ENCODE results near the gene DNAI4. TPM values are rescaled to one million over a fixed set of nuclear protein-coding genes. Genes with fewer than 3 reads are reported as not detected.
"Not testable (repeated sequence)": the region's sequence is repeated elsewhere in the genome, so short reads cannot be mapped to it uniquely, and the experiment has no call there.

DNAI4 gene, protein sequence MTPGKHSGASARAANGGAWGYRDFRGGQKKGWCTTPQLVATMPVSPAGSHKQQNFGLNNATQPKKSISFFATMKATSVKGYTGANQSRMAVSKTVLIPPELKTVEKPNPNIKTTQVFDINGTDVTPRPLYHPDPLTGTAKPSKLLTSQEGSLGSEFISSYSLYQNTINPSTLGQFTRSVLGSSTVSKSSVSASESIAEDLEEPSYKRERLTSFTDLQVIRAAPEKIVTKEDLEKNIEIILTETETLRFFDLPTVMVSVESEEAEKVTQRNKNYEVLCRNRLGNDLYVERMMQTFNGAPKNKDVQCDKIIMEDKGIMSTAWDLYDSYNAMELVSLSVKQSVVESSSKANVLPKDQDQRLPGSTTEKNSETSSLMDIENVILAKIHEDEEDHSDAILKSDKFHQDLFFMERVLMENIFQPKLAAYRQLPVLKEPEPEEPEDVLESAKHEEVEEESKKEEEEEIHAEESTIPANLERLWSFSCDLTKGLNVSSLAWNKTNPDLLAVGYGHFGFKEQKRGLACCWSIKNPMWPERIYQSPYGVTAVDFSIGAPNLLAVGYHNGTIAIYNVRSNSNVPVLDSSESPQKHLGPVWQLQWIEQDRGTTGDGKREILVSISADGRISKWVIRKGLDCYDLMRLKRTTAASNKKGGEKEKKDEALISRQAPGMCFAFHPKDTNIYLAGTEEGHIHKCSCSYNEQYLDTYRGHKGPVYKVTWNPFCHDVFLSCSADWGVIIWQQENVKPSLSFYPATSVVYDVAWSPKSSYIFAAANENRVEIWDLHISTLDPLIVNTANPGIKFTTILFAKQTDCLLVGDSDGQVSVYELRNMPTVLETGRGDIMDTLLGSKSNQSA
- polyA plus RNA-seq = 1 to 10 TPM in 1 of 3 donors, under 1 TPM in 2; 0.83 to 1.1 (median 0.90) TPM

GRCh38 chr1:66924756-66925557, at the start of gene DNAI4, which contains the start of gene MIER1:
Gene DNAI4, minus strand, starts transcription at chr1:66924856. Its CDS starts 25 bp downstream, at chr1:66924831.
Gene MIER1, plus strand, starts transcription at chr1:66924990. Its CDS starts 39 bp downstream, at chr1:66925029.
- 0% methylated on average over 58 to 64 of the region's 64 CpGs for WGBS, 3 donors
- peak within 1 kb of the TSS; percentile 89 for H3K27ac ChIP-seq (ENCODE audit: low read depth, low read length)

DNA sequence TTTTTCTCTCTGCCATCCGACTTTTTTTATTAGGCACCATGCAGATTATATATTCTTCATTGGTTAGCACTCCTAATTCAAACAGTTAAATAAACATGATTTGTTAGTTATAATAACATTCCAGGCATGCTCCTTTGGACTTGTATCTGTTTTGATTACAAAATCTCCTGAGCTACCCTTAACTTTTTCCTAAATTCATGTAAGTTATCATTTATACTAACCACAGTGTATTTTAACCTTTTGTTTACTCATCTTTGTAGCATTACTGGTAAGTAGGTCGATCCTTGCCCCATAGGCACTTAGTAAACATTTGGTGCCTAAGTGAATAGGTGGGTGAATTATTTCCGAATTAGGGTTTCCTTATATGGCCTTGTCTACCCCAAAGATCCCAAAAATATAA, 43.9 kb upstream of the DNAI4 start:
- no peak overlapping the region for H3K27ac ChIP-seq (ENCODE audit: low read depth, low read length)
- 88 to 95% (median 93%) methylated on average over 3 of the region's 3 CpGs for WGBS, 3 donors

- not testable (repeated sequence) for H3K27ac ChIP-seq (ENCODE audit: low read depth, low read length)
- WGBS, 3 donors = 90 to 96% (median 91%) methylated on average over 6 to 7 of the region's 7 CpGs
Measured at GRCh38 chr1:66966188-66966873, 41.7 kb upstream of the DNAI4 start.

GRCh38 chr1:66957938-66958337, 33.3 kb upstream of the DNAI4 start:
- no peak overlapping the region for H3K27ac ChIP-seq (ENCODE audit: low read depth, low read length)
- WGBS, 3 donors = 90 to 97% (median 95%) methylated on average over 3 of the region's 3 CpGs

- 88 to 93% (median 91%) methylated on average over 4 of the region's 4 CpGs for WGBS, 3 donors
- no peak overlapping the region for H3K27ac ChIP-seq (ENCODE audit: low read depth, low read length)
Measured at GRCh38 chr1:66954208-66954607, 29.6 kb upstream of the DNAI4 start.

DNA sequence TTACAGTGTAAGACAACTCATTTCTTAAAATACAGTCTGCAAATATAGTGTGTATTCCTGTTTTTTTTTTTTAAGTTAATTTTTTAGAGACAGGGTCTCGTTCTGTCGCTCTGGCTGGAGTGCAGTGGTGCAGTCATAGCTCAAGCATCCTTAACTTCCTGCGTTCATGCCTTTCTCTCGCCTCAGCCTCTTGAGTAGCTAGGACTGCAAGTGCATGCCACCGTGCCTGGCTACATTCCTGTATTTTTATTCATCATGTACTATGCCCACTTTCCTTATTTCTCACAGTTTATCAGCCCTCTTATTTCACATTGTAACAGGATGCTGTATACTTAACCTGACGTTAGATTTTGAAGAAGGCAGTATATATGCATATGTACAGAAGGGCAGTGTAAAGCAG, 26.9 kb upstream of the DNAI4 start:
- 94 to 95% (median 94%) methylated on average over 6 of the region's 6 CpGs for WGBS, 3 donors
- H3K27ac ChIP-seq (ENCODE audit: low read depth, low read length) = no peak overlapping the region

DNA sequence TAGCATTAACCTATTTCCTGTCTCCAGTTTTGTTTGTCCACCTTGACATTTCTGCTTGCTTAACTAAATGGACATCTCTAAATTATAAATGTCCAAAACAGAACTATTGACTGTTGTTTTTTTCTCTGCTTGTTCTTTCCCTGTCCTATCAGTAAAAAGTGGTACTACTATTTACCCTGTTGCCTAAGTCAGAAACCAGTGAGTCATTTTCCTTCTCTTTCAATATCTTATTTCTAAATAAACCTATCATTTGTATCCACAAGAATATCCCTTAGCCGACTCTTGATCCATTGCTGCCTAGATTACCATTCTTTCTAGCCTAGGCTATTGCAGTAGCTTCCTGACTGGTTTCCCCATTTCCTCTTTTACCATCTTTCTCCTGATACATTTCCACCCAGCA, 22.6 kb upstream of the DNAI4 start:
- no peak overlapping the region for H3K27ac ChIP-seq (ENCODE audit: low read depth, low read length)
- WGBS, 3 donors = 38 to 56% (median 54%) methylated on average over 1 of the region's 1 CpG

DNA sequence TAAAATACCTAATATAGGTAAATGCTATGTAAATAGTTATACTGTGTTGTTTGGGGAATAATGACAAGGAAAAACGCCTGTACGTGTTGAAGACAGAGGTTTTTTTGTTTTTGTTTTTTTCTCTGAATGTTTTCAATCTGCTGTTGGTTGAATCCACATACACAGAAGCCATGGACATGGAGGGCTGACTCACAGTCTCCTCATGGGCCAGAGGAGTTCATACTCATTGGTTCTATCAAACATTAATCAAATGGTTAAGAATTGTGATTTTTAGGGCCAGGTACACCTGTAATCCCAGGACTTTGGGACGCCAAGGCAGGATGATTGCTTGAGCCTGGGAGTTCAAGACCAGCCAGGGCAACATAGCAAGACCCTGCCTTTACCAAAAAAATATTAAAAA, 20.7 kb upstream of the DNAI4 start:
- WGBS, 3 donors = 94 to 95% (median 95%) methylated on average over 3 of the region's 3 CpGs

GRCh38 chr1:66944330-66945274, 19.9 kb upstream of the DNAI4 start:
- WGBS, 3 donors = 87 to 92% (median 91%) methylated on average over 7 of the region's 7 CpGs
- H3K27ac ChIP-seq (ENCODE audit: low read depth, low read length) = no peak overlapping the region

More for the DNA sequence above, 20.7 kb upstream of the DNAI4 start:
- no peak overlapping the region for H3K27ac ChIP-seq (ENCODE audit: low read depth, low read length)

DNA sequence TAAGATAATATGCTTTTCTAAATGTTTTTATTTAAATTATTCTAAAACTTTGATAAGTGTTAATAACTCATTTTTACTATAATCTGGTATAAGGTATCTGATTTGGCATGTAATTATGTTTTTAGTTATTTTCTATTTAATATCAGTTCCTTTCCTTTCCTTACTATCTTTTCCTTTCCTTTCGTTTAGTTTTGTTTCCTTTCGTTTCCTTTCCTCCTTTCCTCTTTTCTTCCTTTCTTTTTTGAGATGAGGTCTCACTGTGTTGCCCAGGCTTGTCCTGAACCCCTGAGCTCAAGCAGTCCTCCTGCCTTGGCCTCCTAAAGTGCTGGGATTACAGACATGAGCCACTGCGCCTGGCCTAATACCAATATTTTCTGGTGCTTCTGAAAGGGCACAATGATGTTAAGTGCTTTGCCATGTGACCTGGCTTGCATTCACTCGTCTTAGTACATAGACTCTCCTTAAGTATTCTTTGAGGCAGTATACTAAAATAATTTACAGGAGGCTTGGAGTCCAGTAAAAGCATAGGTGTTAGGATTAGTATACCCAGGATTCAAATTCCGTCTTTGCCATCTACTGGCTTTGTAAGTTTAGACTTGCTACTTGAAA, 18.8 kb upstream of the DNAI4 start:
- H3K27ac ChIP-seq (ENCODE audit: low read depth, low read length) = no peak overlapping the region
- 77 to 86% (median 83%) methylated on average over 5 of the region's 5 CpGs for WGBS, 3 donors

GRCh38 chr1:66940981-66941380, 16.3 kb upstream of the DNAI4 start:
- 87 to 93% (median 88%) methylated on average over 1 of the region's 1 CpG for WGBS, 3 donors
- no peak overlapping the region for H3K27ac ChIP-seq (ENCODE audit: low read depth, low read length)

DNA sequence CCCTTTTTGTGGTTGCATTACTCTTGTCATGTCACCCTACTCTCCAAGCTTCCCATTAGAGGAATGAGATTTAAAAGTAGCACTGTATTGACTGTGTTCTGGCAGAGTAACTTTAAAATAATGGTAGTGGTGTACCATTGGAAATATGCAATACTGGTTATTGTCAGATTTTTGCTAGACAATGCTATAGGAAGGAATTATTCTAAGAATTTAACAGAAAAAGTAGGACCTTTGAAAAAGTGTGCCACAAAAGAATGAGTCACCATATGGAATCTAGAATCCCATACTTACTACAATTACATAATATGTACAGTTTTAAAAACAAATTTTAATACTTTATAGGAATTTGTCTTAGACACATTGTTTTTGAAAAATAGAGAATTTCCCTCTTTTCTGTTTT, 14.0 kb upstream of the DNAI4 start:
- H3K27ac ChIP-seq (ENCODE audit: low read depth, low read length) = no peak overlapping the region

DNA sequence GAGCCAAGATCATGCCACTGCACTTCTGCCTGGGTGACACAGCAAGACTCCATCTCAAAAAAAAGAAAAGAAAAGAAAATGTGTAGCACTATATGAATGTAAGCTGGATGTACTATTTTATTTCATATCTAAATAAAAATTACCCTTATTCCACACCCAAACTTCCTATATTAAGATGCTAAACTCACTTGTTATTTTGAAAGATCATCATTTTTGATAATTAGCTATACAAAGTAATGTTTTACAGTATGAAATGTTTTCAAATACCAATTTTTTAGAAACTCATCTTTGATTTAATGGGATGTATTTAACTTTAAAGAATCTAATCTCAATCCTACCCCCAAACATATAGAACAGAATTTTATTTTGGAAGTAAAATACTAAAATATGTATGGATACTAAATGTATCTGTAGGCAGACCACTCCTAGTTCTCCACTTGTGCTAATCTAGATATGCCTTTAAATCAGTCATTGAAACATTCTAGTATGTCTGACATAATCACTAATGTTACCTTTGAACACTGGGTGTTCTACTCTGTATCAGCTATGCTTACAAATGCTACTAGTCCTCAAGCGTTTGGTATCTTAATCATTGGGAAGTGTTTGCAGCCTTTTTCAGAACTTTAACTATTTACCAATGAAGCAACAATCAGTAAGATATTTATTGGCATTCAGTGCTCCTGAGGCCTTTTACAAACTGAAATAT, 13.0 kb upstream of the DNAI4 start:
- 0% methylated on average over 1 of the region's 1 CpG for WGBS, 3 donors
- no peak overlapping the region for H3K27ac ChIP-seq (ENCODE audit: low read depth, low read length)

- no peak overlapping the region for H3K27ac ChIP-seq (ENCODE audit: low read depth, low read length)
- 56 to 73% (median 66%) methylated on average over 7 of the region's 7 CpGs for WGBS, 3 donors
Measured at GRCh38 chr1:66933887-66934700, 9.4 kb upstream of the DNAI4 start.

GRCh38 chr1:66932291-66932690, 7.6 kb upstream of the DNAI4 start:
- WGBS, 3 donors = 37 to 44% (median 43%) methylated on average over 2 of the region's 2 CpGs
- no peak overlapping the region for H3K27ac ChIP-seq (ENCODE audit: low read depth, low read length)
